ENCODE data around the gene CARD9. TPM values are rescaled to one million over a fixed set of nuclear protein-coding genes. Genes with fewer than 3 reads are reported as not detected.
"Not testable (repeated sequence)": the region's sequence is repeated elsewhere in the genome, so short reads cannot be mapped to it uniquely, and the experiment has no call there.

CARD9 gene
- total RNA-seq, 2 experiments from 2014 or later, result 0.12 to 0.22 TPM

- Mint-ChIP-seq H3K4me1 (ENCODE audit: low read depth) (peaks cover 5% of the 10 kb centered on the region), H3K9me3 (no peaks in the 10 kb centered on the region), H3K27ac (no peak overlapping the region), H3K4me3 (no peak overlapping the region), H3K27me3 (ENCODE audit: low read depth) (no peaks in the 10 kb centered on the region), H3K36me3 (ENCODE audit: low read depth) (no peaks in the 10 kb centered on the region)
- CTCF ChIA-PET, result no interaction called here
- intact Hi-C loops (cut with micrococcal nuclease), result no loop called here
- no peak for DNase-seq
These were observed 13.4 kb downstream of the CARD9 start for GRCh38 chr9:136359774-136360718.

GRCh38 chr9:136358888-136359287 lies 14.6 kb downstream of the CARD9 start:
- Mint-ChIP-seq H3K27ac (no peak overlapping the region), H3K27me3 (ENCODE audit: low read depth) (no peaks in the 10 kb centered on the region), H3K4me1 (ENCODE audit: low read depth) (peaks cover 4% of the 10 kb centered on the region), H3K9me3 (no peaks in the 10 kb centered on the region), H3K4me3 (no peak overlapping the region), H3K36me3 (ENCODE audit: low read depth) (no peaks in the 10 kb centered on the region)
- CTCF ChIA-PET, result no interaction called here
- DNase-seq, result no peak
- intact Hi-C loops (cut with micrococcal nuclease), result no loop called here

GRCh38 chr9:136358016-136358415 lies 15.5 kb downstream of the CARD9 start:
- H3K4me3 Mint-ChIP-seq, result no peak overlapping the region

GRCh38 chr9:136357202-136357725 lies 16.2 kb downstream of the CARD9 start:
- Mint-ChIP-seq H3K27ac (no peak overlapping the region), H3K27me3 (ENCODE audit: low read depth) (no peaks in the 10 kb centered on the region), H3K4me3 (no peak overlapping the region), H3K9me3 (no peaks in the 10 kb centered on the region), H3K4me1 (ENCODE audit: low read depth) (no peaks in the 10 kb centered on the region), H3K36me3 (ENCODE audit: low read depth) (no peaks in the 10 kb centered on the region)
- DNase-seq, result no peak
- CTCF ChIA-PET, result no interaction called here
- intact Hi-C loops (cut with micrococcal nuclease), result no loop called here

More at GRCh38 chr9:136358016-136358415, 15.5 kb downstream of the CARD9 start:
- CTCF ChIA-PET, result no interaction called here
- Mint-ChIP-seq H3K4me1 (ENCODE audit: low read depth) (peaks cover 4% of the 10 kb centered on the region), H3K27ac (no peak overlapping the region), H3K9me3 (no peaks in the 10 kb centered on the region), H3K27me3 (ENCODE audit: low read depth) (no peaks in the 10 kb centered on the region), H3K36me3 (ENCODE audit: low read depth) (no peaks in the 10 kb centered on the region)
- intact Hi-C loops (cut with micrococcal nuclease), result no loop called here
- DNase-seq, result no peak

GRCh38 chr9:136355616-136356557 lies 17.6 kb downstream of the CARD9 start:
- H3K9me3 Mint-ChIP-seq, result no peaks in the 10 kb centered on the region
- CTCF ChIA-PET, result no interaction called here
- no peak overlapping the region for H3K27ac Mint-ChIP-seq
- no peaks in the 10 kb centered on the region for H3K4me1 Mint-ChIP-seq (ENCODE audit: low read depth)
- H3K4me3 Mint-ChIP-seq, result no peak overlapping the region
- H3K36me3 Mint-ChIP-seq (ENCODE audit: low read depth), result no peaks in the 10 kb centered on the region
- intact Hi-C loops (cut with micrococcal nuclease), result no loop called here
- no peaks in the 10 kb centered on the region for H3K27me3 Mint-ChIP-seq (ENCODE audit: low read depth)
- no peak for DNase-seq

GRCh38 chr9:136354592-136355085 lies 18.8 kb downstream of the CARD9 start:
- H3K36me3 Mint-ChIP-seq (ENCODE audit: low read depth), result no peaks in the 10 kb centered on the region
- DNase-seq, result no peak
- CTCF ChIA-PET, result no interaction called here
- H3K9me3 Mint-ChIP-seq, result no peaks in the 10 kb centered on the region
- no peaks in the 10 kb centered on the region for H3K27me3 Mint-ChIP-seq (ENCODE audit: low read depth)
- H3K4me3 Mint-ChIP-seq, result no peak overlapping the region
- intact Hi-C loops (cut with micrococcal nuclease), result no loop called here
- no peaks in the 10 kb centered on the region for H3K4me1 Mint-ChIP-seq (ENCODE audit: low read depth)
- H3K27ac Mint-ChIP-seq, result no peak overlapping the region

- Mint-ChIP-seq H3K9me3 (no peaks in the 10 kb centered on the region), H3K4me1 (ENCODE audit: low read depth) (no peaks in the 10 kb centered on the region), H3K36me3 (ENCODE audit: low read depth) (no peaks in the 10 kb centered on the region), H3K27ac (no peak overlapping the region), H3K27me3 (ENCODE audit: low read depth) (no peaks in the 10 kb centered on the region), H3K4me3 (no peak overlapping the region)
- intact Hi-C loops (cut with micrococcal nuclease), result no loop called here
- CTCF ChIA-PET, result no interaction called here
- DNase-seq, result no peak
These were observed 19.5 kb downstream of the CARD9 start for GRCh38 chr9:136353757-136354488.

- H3K9me3 Mint-ChIP-seq, result no peaks in the 10 kb centered on the region
- CTCF ChIA-PET, result no interaction called here
- no peak for DNase-seq
- H3K4me3 Mint-ChIP-seq, result no peak overlapping the region
- H3K27me3 Mint-ChIP-seq (ENCODE audit: low read depth), result no peaks in the 10 kb centered on the region
- intact Hi-C loops (cut with micrococcal nuclease), result no loop called here
- no peaks in the 10 kb centered on the region for H3K4me1 Mint-ChIP-seq (ENCODE audit: low read depth)
- no peaks in the 10 kb centered on the region for H3K36me3 Mint-ChIP-seq (ENCODE audit: low read depth)
- no peak overlapping the region for H3K27ac Mint-ChIP-seq
These were observed 20.4 kb downstream of the CARD9 start for GRCh38 chr9:136353088-136353487.

GRCh38 chr9:136352682-136353081 lies 20.8 kb downstream of the CARD9 start:
- Mint-ChIP-seq H3K36me3 (ENCODE audit: low read depth) (no peaks in the 10 kb centered on the region), H3K4me1 (ENCODE audit: low read depth) (no peaks in the 10 kb centered on the region), H3K4me3 (no peak overlapping the region), H3K27me3 (ENCODE audit: low read depth) (no peaks in the 10 kb centered on the region), H3K9me3 (no peaks in the 10 kb centered on the region), H3K27ac (no peak overlapping the region)
- intact Hi-C loops (cut with micrococcal nuclease), result no loop called here
- no peak for DNase-seq
- CTCF ChIA-PET, result no interaction called here

- DNase-seq; H3K4me1 Mint-ChIP-seq (ENCODE audit: low read depth); H3K9me3 Mint-ChIP-seq; H3K27ac Mint-ChIP-seq; intact Hi-C loops (cut with micrococcal nuclease); H3K36me3 Mint-ChIP-seq (ENCODE audit: low read depth); H3K27me3 Mint-ChIP-seq (ENCODE audit: low read depth): not testable (repeated sequence)
- CTCF ChIA-PET, result interaction anchor here (0.6 kb wide), 1 partner anchor 49 kb away, joined by 3 read pairs; no protein-coding TSS in a partner anchor
- H3K4me3 Mint-ChIP-seq, result peak overlapping the region; percentile 18
These were observed 21.6 kb downstream of the CARD9 start for GRCh38 chr9:136351868-136352267.

GRCh38 chr9:136351252-136351800 lies 22.1 kb downstream of the CARD9 start:
- CTCF ChIA-PET, result interaction anchor here (0.6 kb wide), 1 partner anchor 50 kb away, joined by 3 read pairs; no protein-coding TSS in a partner anchor
- H3K4me3 Mint-ChIP-seq, result peak overlapping the region; percentile 18
- no peak for DNase-seq
- no peak overlapping the region for H3K27ac Mint-ChIP-seq
- intact Hi-C loops (cut with micrococcal nuclease), result no loop called here
- no peaks in the 10 kb centered on the region for H3K27me3 Mint-ChIP-seq (ENCODE audit: low read depth)
- no peaks in the 10 kb centered on the region for H3K36me3 Mint-ChIP-seq (ENCODE audit: low read depth)
- H3K4me1 Mint-ChIP-seq (ENCODE audit: low read depth), result no peaks in the 10 kb centered on the region
- H3K9me3 Mint-ChIP-seq, result no peaks in the 10 kb centered on the region

Measured in activated naive CD4-positive, alpha-beta T cell treated with anti-CD3 and anti-CD28 coated beads for 36 hours (primary cell).